Skeletal muscle satellite cell (primary cell): ENCODE data around the gene ANGPTL8. TPM values are rescaled to one million over a fixed set of nuclear protein-coding genes. Genes with fewer than 3 reads are reported as not detected.

Experiments
- H3K27me3 ChIP-seq: 2 replicates; pipeline ENCODE4 v1.7.0; 2013; ENCODE audit warnings: low read length; ENCODE audit not compliant: control insufficient read depth, insufficient read depth
- H3K36me3 ChIP-seq: 2 replicates; pipeline ENCODE4 v1.7.0; 2013; ENCODE audit warnings: mild to moderate bottlenecking, control low read depth, low read length; ENCODE audit not compliant: insufficient read depth
- H3K4me1 ChIP-seq: 2 replicates; pipeline ENCODE4 v1.7.0; 2013; ENCODE audit warnings: low read length; ENCODE audit not compliant: control insufficient read depth, insufficient read depth
- H3K4me2 ChIP-seq: 2 replicates; pipeline ENCODE4 v1.7.0; 2013; ENCODE audit warnings: mild to moderate bottlenecking, low read length
- H3K4me3 ChIP-seq: 2 replicates; pipeline ENCODE4 v1.7.0; 2013; ENCODE audit warnings: low read length
- H3K9ac ChIP-seq: 2 replicates; pipeline ENCODE4 v1.7.0; 2013; ENCODE audit warnings: mild to moderate bottlenecking, low read depth, low read length, moderate library complexity
- H3K9me3 ChIP-seq: replicated peaks from 2 replicates; pipeline ENCODE4 v1.7.0; 2013; ENCODE audit warnings: mild to moderate bottlenecking, control low read depth, low read length
- total RNA-seq: library from RNA; depleted of rRNA; stranded (reverse); fragments of >200 nt; gene quantifications from 2 replicates; pipeline ENCODE4 v1.2.3, GENCODE V29; 2012; rRNA removed

The ANGPTL8 gene
- total RNA-seq, result not detected in 2 replicates

GRCh38 chr19:11239377-11240000 lies at the start of gene ANGPTL8:
ANGPTL8 (plus strand) TSS chr19:11239619; CDS start chr19:11239638, 19 bp downstream.
- Histone ChIP-seq H3K9me3 (no peaks in the 10 kb centered on the region), H3K27me3 (no peaks in the 10 kb centered on the region), H3K9ac (no peak within 1 kb of the TSS), H3K36me3 (peaks cover 14% of the 10 kb centered on the region), H3K4me3 (no peak within 1 kb of the TSS), H3K4me1 (peaks cover 5% of the 10 kb centered on the region), H3K4me2 (no peak within 1 kb of the TSS)

GRCh38 chr19:11190501-11190900 lies 48.9 kb upstream of the ANGPTL8 start:
- Histone ChIP-seq H3K27me3 (no peaks in the 10 kb centered on the region), H3K4me1 (peaks cover 61% of the 10 kb centered on the region), H3K4me2 (peak overlapping the region; percentile 27), H3K9ac (no peak overlapping the region), H3K9me3 (no peaks in the 10 kb centered on the region), H3K4me3 (no peak overlapping the region), H3K36me3 (peaks cover 69% of the 10 kb centered on the region)

- H3K9ac ChIP-seq, result no peak overlapping the region
- peak overlapping the region; percentile 95 for H3K4me2 ChIP-seq
- H3K36me3 ChIP-seq, result peaks cover 66% of the 10 kb centered on the region
- peaks cover 63% of the 10 kb centered on the region for H3K4me1 ChIP-seq
- H3K4me3 ChIP-seq, result peak overlapping the region; percentile 19
- no peaks in the 10 kb centered on the region for H3K9me3 ChIP-seq
- H3K27me3 ChIP-seq, result no peaks in the 10 kb centered on the region
Observed at GRCh38 chr19:11191273-11191755, 48.1 kb upstream of the ANGPTL8 start.

- H3K9ac ChIP-seq, result no peak overlapping the region
- peak overlapping the region; percentile 95 for H3K4me2 ChIP-seq
- H3K36me3 ChIP-seq, result peaks cover 62% of the 10 kb centered on the region
- H3K27me3 ChIP-seq, result no peaks in the 10 kb centered on the region
- H3K4me1 ChIP-seq, result peaks cover 63% of the 10 kb centered on the region
- no peaks in the 10 kb centered on the region for H3K9me3 ChIP-seq
- peak overlapping the region; percentile 19 for H3K4me3 ChIP-seq
Observed at GRCh38 chr19:11191934-11192333, 47.5 kb upstream of the ANGPTL8 start.

GRCh38 chr19:11192957-11193939 lies 46.2 kb upstream of the ANGPTL8 start:
- H3K27me3 ChIP-seq, result no peaks in the 10 kb centered on the region
- H3K9ac ChIP-seq, result no peak overlapping the region
- H3K4me3 ChIP-seq, result peak overlapping the region; percentile 47
- peak overlapping the region; percentile 95 for H3K4me2 ChIP-seq
- H3K9me3 ChIP-seq, result no peaks in the 10 kb centered on the region
- peaks cover 68% of the 10 kb centered on the region for H3K4me1 ChIP-seq
- H3K36me3 ChIP-seq, result peaks cover 50% of the 10 kb centered on the region

- H3K4me3 ChIP-seq, result peak overlapping the region; percentile 83
Observed at GRCh38 chr19:11194173-11194572, 45.2 kb upstream of the ANGPTL8 start.

GRCh38 chr19:11194656-11195558 lies 44.5 kb upstream of the ANGPTL8 start:
- Histone ChIP-seq H3K9me3 (no peaks in the 10 kb centered on the region), H3K9ac (peak overlapping the region; percentile 79), H3K36me3 (peaks cover 46% of the 10 kb centered on the region), H3K4me2 (peak overlapping the region; percentile 95), H3K4me1 (peaks cover 61% of the 10 kb centered on the region), H3K4me3 (peak overlapping the region; percentile 83), H3K27me3 (no peaks in the 10 kb centered on the region)

More at GRCh38 chr19:11194173-11194572, 45.2 kb upstream of the ANGPTL8 start:
- Histone ChIP-seq H3K4me2 (peak overlapping the region; percentile 95), H3K9me3 (no peaks in the 10 kb centered on the region), H3K36me3 (peaks cover 45% of the 10 kb centered on the region), H3K9ac (peak overlapping the region; percentile 79), H3K4me1 (peaks cover 68% of the 10 kb centered on the region), H3K27me3 (no peaks in the 10 kb centered on the region)

GRCh38 chr19:11195681-11196080 lies 43.7 kb upstream of the ANGPTL8 start:
- H3K36me3 ChIP-seq, result peaks cover 39% of the 10 kb centered on the region
- H3K4me2 ChIP-seq, result peak overlapping the region; percentile 95
- peaks cover 53% of the 10 kb centered on the region for H3K4me1 ChIP-seq
- no peaks in the 10 kb centered on the region for H3K9me3 ChIP-seq
- H3K27me3 ChIP-seq, result no peaks in the 10 kb centered on the region
- peak overlapping the region; percentile 83 for H3K4me3 ChIP-seq
- H3K9ac ChIP-seq, result peak overlapping the region; percentile 79

- peaks cover 51% of the 10 kb centered on the region for H3K4me1 ChIP-seq
- H3K36me3 ChIP-seq, result peaks cover 37% of the 10 kb centered on the region
Observed at GRCh38 chr19:11196406-11197287, 42.8 kb upstream of the ANGPTL8 start.

More at GRCh38 chr19:11196406-11197287, 42.8 kb upstream of the ANGPTL8 start:
- H3K27me3 ChIP-seq, result no peaks in the 10 kb centered on the region
- H3K9ac ChIP-seq, result peak overlapping the region; percentile 95
- peak overlapping the region; percentile 83 for H3K4me3 ChIP-seq
- H3K4me2 ChIP-seq, result peak overlapping the region; percentile 95
- no peaks in the 10 kb centered on the region for H3K9me3 ChIP-seq
